NCI-H82 treated with DMSO at 0.1 percent for 48 hours (cell line): ENCODE results near the gene LCN12.

Experiments used
- DNase-seq: peaks from one replicate; lab custom pipeline; 2025; ENCODE audit not compliant: unreplicated experiment; lab: John Stamatoyannopoulos, UW

LCN12 gene, protein sequence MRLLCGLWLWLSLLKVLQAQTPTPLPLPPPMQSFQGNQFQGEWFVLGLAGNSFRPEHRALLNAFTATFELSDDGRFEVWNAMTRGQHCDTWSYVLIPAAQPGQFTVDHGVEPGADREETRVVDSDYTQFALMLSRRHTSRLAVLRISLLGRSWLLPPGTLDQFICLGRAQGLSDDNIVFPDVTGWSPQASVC

DNA sequence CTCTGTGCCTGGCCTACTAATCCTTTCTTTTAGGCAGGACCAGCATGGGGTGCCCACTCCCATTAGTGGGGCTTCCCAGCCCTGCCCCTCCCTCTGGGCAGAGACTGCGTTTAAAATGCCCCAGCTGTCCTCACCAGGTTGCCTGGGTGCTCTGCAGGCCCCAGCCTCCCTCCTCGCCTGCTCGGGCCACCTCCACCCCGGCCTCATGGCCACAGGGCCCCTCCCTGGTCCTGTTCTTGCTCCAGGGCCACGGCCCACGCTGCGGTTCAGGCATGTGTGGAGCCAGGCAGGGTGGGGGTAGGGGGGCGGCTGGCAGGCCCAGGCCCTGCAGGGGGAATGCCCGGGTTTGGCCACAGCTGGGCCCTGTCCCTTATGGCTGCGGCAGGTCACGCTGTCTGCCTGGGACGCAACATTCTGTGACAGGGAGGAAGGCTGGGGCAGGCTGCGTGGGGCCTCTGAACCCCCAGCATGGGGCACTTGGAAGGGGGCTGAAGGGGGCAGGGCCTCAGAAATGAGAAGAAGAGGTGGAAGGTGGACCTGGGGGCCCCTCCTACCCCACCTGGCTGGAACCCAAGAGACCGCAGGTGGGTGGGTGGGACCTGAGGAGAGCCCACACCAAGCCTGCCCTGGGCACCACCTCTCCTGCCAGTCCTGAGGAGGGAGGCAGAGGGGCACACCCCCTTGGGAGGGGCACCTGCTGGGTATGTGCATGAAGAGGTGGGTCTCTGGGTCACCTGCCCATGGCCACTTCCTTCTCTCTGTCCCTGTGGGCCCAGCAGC, at the start of gene LCN12:
LCN12 (plus strand) TSS at position 733 of the 780 bp plus-strand sequence. CDS start 55 bp downstream, outside the sequence.
- DNase-seq, result no peak

- DNase-seq, result no peak
Observed at GRCh38 chr9:136903041-136903554, 49.0 kb upstream of the LCN12 start.

- DNase-seq, result no peak
Observed at GRCh38 chr9:136906266-136906665, 45.8 kb upstream of the LCN12 start.

- no peak for DNase-seq
Observed at GRCh38 chr9:136907011-136907914, 44.8 kb upstream of the LCN12 start.

DNA sequence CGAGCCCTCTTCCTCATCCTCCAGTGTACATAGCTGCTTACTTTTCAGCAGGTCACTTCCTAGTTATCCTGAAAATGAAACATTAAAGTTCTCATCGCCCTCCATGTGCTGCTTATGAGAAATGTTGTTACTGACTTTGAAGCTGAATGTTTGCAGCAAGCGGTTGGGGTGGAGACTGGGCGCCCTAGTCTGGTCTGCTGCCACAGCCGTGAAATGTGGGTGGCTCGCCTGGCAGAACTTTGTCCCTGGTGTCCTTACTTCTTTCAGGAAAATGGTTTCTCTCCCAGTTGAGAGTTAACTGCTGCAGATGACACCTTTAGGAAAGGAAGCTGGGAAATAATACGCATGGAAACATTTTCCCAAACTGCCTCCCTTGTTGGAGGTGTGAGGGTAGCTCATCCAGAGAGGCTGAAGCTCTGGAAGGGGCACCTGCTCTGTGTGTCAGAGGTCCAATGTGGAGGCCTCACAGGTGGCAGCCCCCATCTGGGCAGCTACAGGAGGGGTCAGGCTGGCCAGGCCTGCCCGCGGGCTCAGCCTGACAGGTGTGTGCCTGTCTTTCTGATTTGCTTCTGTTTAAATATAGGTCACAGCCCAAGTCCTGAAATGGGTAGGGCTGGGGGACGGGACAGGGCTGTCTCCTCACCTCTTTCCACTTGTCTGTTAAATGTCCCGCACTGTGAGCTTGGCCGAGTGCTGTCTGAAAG, 41.7 kb upstream of the LCN12 start:
- no peak for DNase-seq

GRCh38 chr9:136910901-136911245, 41.2 kb upstream of the LCN12 start:
- DNase-seq, result no peak

DNA sequence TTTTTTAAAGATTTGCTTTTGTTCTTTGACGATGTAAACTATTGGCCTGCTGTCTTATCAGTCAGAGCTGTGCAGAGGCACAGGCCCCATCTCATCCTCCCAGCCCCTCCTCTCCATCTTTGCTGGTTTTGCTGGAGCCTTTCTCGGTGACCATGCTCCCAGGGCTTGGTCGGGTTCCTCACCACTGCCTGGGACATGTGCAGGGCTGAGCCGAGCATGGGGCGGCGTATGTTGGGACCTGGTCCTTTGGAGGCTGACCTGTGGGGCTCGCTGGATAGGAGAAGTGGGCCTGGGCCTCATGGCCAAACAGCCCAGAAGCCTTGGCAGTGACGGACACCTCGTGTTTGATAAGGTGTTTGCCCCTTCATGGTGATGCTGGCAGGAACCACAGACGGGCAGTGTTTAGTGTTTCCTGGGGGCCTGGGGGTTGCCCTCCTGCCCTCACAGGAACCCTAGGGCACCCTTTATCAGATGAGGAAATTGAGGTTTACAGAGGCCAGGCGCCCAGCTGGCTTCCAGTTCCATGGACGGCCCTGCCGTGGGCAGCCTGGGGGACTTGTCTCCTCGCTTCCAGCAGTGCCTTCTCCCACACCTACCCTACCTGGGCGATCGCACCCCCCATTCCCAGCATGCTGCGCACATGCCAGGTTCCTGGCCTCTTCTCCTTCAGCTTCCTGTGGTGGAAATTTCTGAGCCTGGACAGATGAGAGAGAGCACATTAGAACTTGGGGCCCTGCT, 38.2 kb upstream of the LCN12 start:
- no peak for DNase-seq

DNA sequence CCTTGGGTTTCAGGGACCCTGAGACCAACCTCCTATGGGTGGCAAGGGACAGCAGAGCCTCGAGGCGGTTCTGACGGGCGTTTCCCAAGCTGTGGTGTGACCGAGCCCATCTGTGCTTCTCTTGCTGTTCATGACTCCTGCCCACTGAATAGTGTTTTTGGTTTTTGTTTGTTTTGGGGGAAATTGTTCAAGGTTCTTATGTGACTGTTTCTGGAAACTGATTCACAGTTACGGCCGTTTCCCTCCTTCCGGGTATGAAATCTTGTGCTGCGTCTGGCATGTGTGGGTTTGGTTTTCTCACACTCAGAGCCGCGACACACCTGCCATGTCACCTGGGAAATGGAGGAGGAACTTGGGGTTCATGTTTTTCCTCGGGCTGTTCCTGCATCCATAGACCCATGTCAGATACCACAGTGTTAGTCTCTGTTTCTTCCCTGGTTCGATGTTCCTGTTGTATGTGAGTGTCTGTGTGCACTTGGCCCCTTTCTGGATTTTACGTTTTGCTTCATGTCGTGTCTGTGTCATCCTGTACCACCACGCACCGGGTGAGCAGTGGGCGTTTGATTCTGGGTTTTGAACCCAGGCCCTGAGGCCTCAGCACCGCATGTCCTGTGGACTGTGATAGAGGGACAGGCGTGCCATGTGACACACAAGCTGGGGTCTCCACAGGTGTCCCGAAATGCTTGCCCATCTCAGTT, 36.3 kb upstream of the LCN12 start:
- no peak for DNase-seq

DNA sequence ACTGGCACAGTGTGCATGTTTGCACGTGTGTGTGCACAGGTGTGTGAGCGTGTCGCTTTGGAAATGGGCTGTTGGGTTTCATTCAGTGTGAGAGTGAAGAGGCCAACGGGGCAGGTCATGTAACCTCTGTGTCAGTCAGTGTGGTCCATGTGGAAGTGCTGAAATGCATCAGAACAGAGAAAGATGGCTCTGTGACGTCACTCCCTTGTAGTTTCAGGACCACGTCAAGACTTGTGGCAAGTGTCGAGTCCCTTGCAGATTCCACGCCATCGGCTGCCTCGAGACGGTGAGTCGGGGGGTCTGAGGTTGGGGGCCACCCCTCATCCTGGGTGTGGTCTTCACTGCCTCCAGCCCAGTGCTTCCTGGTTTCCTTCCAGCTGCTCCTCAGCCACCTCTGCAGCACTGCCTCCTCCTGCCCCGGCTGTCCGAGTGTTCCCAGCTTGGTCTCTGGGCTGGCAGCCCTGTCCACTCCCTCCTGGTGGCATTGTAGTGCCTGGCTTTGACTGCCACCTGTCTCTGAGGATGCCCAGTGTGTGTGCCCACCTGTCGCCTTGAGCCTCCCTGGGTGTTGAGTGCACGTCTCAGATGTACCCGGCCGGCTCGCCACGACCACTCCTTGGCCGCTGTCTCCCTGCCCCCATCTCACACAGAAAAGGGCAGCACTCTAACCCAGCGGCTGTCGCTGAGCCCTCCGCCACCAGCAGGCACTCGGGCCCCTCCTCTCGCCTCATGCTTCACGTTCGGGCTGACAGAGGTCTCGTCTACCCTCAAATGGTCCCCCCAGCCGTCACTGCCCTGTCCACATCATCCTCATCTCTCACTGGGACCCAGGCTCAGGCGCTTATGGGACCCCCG, 35.5 kb upstream of the LCN12 start:
- no peak for DNase-seq

DNA sequence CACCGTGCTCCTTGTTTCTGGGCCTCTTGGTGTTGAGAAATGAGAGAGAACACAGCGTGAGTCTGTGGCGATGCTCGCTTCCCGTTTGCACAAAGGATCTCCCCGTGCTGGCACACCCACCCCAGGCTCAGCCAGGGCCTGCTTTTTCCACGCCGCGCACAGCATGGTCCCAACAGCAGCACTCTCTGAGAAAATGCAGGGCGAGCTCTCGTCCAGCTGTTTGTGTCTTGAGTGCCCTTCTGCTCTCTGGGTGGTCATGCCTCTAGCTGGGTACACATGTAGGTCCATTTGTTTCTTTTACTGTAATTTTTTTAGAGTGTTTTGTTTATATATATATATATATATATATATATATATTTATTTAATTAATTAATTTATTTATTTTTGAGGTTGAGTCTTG, 34.2 kb upstream of the LCN12 start:
- no peak for DNase-seq

DNA sequence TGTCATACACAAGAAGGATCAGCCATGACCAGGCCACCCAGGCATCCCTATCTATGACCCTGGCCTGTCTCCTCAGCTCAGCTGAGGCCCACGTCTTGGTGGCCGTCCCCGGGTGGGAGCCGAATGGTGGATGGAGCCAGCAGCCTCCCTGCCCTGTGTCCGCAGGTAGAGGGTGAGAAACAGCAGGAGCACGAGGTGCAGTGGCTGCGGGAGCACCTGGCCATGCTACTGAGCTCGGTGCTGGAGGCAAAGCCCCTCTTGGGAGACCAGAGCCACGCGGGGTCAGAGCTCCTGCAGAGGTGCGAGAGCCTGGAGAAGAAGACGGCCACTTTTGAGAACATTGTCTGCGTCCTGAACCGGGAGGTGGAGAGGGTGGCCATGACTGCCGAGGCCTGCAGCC, 32.0 kb upstream of the LCN12 start:
- no peak for DNase-seq

DNA sequence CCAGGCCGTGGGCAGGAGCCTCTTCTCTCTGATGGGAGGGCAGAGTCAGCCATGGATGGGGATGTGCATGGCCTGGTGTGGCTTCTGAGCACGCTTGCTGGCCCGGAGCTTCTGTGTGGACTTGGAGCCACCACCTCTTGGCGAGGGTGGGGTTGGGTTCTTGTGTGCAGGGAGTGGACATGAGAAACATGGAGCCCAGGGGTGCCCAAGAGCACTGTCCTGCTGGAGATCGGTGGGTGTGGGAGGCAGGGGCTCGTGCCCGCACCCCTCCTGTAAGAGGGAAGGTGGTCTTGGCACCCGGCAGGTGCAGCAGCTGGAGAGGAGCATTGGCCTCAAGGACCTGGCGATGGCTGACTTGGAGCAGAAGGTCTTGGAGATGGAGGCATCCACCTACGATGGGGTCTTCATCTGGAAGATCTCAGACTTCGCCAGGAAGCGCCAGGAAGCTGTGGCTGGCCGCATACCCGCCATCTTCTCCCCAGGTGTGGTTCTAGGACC, 31.3 kb upstream of the LCN12 start:
- DNase-seq, result no peak

GRCh38 chr9:136921307-136921706, 30.8 kb upstream of the LCN12 start:
- DNase-seq, result no peak

GRCh38 chr9:136921718-136922117, 30.4 kb upstream of the LCN12 start:
- DNase-seq, result no peak

DNA sequence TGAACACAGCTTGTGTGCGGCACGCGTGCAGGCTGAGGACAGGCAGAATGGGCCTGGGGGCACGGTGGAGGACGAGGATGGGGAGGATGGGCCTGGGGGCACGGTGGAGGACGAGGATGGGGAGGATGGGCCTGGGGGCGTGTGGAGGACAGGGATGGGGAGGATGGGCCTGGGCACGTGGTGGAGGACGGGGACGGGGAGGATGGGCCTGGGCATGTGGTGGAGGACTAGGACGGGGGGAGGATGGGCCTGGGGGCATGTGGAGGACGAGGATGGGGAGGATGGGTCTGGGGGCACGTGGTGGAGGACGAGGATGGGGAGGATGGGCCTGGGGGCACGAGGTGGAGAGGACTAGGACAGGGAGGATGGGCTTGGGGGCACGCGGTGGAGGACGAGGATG, 29.5 kb upstream of the LCN12 start:
- no peak for DNase-seq

DNA sequence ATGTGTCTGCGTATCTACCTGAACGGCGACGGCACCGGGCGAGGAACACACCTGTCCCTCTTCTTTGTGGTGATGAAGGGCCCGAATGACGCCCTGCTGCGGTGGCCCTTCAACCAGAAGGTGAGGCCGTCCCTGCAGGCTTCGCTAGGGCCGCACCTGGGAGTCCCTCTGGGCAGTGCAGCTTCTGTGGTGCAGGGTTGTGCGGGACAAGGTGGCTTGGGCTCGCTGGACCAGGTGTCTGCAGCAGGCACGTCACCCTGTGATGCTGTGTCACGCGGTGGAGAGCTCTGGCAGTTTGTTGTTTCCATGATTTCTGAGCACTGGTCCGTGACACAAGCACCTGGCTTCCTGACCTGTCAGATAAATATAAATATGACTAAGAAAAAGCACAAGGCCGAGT, 28.2 kb upstream of the LCN12 start:
- DNase-seq, result no peak

- DNase-seq, result no peak
Observed at GRCh38 chr9:136925414-136926153, 26.5 kb upstream of the LCN12 start.

GRCh38 chr9:136926154-136926704, 25.8 kb upstream of the LCN12 start:
- DNase-seq, result no peak
